Measurements from ENCODE around the gene NQO1.
"Not testable (repeated sequence)": the region's sequence is repeated elsewhere in the genome, so short reads cannot be mapped to it uniquely, and the experiment has no call there.

NQO1 gene

DNA sequence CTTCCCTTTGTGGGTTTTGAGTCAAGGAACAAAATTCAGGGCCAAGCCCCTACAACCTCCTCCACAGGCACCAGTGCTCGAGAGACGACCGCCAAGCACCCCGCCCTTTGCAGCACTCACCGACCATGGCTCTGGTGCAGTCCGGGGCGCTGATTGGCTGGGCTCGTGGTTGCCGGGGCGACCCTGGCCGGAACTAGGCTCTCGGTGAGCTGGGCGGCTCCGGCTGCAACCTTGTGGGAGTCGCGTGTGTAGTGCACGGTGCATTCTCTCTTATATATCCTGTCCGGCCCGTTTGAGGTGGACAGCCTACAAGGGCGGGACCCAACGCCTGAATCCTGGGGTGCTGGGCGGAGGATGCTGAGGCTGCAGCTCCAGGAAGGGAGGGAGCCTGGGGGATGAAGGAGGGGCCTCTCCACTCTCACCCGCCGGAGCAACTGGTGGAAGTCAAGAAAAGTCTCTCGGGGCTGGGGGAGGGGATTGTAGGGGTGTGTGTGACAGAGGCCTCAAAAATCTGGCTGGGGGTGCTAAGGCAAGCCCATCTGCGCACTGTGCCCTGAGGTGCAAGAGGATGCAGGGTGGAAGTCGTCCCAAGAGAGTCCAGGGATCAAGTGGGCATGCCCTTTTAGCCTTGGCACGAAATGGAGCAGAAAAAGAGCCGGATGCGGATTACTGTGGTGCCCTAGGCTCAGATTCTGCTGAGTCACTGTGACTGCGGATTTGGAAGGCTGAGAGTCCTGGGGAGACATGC lies at the start of gene NQO1:
TSS of gene NQO1 (minus strand) at position 248 of the 748 bp plus-strand sequence. CDS start at position 127, 121 bp downstream.
- Mint-ChIP-seq H3K27ac (ENCODE audit: low read depth) (peak within 1 kb of the TSS; percentile 92), H3K27me3 (no peaks in the 10 kb centered on the region)
- DNase-seq (ENCODE audit: low spot score in 2 of 2): peak; percentile 70

GRCh38 chr16:69775563-69775962 lies 49.2 kb upstream of the NQO1 start:
- no peak for ATAC-seq (replicated peaks; ENCODE audit: extremely low read depth, poor library complexity, severe bottlenecking)
- peaks cover 6% of the 10 kb centered on the region for H3K9me3 Mint-ChIP-seq
- no peak overlapping the region for H3K27ac Mint-ChIP-seq (ENCODE audit: low read depth)
- DNase-seq (ENCODE audit: low spot score in 2 of 2): no peak
- H3K4me1 Mint-ChIP-seq: peaks cover 46% of the 10 kb centered on the region
- peaks cover 5% of the 10 kb centered on the region for H3K36me3 Mint-ChIP-seq (ENCODE audit: insufficient read depth)
- no peaks in the 10 kb centered on the region for H3K27me3 Mint-ChIP-seq
- H3K4me3 Mint-ChIP-seq: no peak overlapping the region

More for the DNA sequence above, at the start of gene NQO1:
- ATAC-seq (replicated peaks; ENCODE audit: extremely low read depth, poor library complexity, severe bottlenecking): peak; percentile 98
- peaks cover 7% of the 10 kb centered on the region for H3K36me3 Mint-ChIP-seq (ENCODE audit: insufficient read depth)
- peak within 1 kb of the TSS; percentile 94 for H3K4me3 Mint-ChIP-seq
- no peaks in the 10 kb centered on the region for H3K9me3 Mint-ChIP-seq
- H3K4me1 Mint-ChIP-seq: peaks cover 20% of the 10 kb centered on the region

GRCh38 chr16:69773260-69773947 lies 47.0 kb upstream of the NQO1 start:
- Mint-ChIP-seq H3K4me3 (no peak overlapping the region), H3K27me3 (no peaks in the 10 kb centered on the region), H3K36me3 (ENCODE audit: insufficient read depth) (no peaks in the 10 kb centered on the region), H3K27ac (ENCODE audit: low read depth) (no peak overlapping the region), H3K4me1 (peaks cover 58% of the 10 kb centered on the region), H3K9me3 (peaks cover 6% of the 10 kb centered on the region)
- ATAC-seq (replicated peaks; ENCODE audit: extremely low read depth, poor library complexity, severe bottlenecking) (no peak), DNase-seq (ENCODE audit: low spot score in 2 of 2) (no peak)

- Mint-ChIP-seq H3K27me3 (no peaks in the 10 kb centered on the region), H3K4me3 (no peak overlapping the region), H3K27ac (ENCODE audit: low read depth) (no peak overlapping the region), H3K36me3 (ENCODE audit: insufficient read depth) (no peaks in the 10 kb centered on the region), H3K9me3 (peaks cover 6% of the 10 kb centered on the region), H3K4me1 (peaks cover 71% of the 10 kb centered on the region)
- ATAC-seq (replicated peaks; ENCODE audit: extremely low read depth, poor library complexity, severe bottlenecking) (no peak), DNase-seq (ENCODE audit: low spot score in 2 of 2) (no peak)
Measured at GRCh38 chr16:69771651-69771967, 45.2 kb upstream of the NQO1 start.

- H3K27me3 Mint-ChIP-seq: no peaks in the 10 kb centered on the region
- no peaks in the 10 kb centered on the region for H3K36me3 Mint-ChIP-seq (ENCODE audit: insufficient read depth)
- H3K27ac Mint-ChIP-seq (ENCODE audit: low read depth): no peak overlapping the region
- ATAC-seq (replicated peaks; ENCODE audit: extremely low read depth, poor library complexity, severe bottlenecking): no peak
- no peaks in the 10 kb centered on the region for H3K9me3 Mint-ChIP-seq
- H3K4me1 Mint-ChIP-seq: peaks cover 69% of the 10 kb centered on the region
- no peak for DNase-seq (ENCODE audit: low spot score in 2 of 2)
- H3K4me3 Mint-ChIP-seq: no peak overlapping the region
Measured at GRCh38 chr16:69769404-69769803, 43.0 kb upstream of the NQO1 start.

DNA sequence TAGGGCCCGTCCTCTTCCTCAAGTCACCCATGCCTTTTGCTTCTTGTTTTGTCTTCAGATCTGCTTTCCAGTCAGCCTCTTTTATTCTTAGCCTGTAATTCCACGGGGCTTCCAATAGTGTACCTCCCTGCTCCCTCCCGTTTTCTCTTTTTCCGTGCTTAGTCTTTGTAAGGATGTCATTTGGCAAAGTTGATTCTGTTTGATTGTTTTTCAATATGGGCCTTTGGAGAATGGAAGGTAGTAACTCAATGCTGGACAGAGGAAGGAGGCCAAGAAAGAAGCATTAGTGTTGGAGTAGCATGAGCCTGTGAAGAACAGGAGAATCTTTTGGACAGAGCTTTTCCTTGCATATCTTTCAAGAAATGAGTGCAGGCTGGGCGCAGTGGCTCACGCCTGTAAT lies 42.3 kb upstream of the NQO1 start:
- peaks cover 65% of the 10 kb centered on the region for H3K4me1 Mint-ChIP-seq
- H3K27me3 Mint-ChIP-seq: no peaks in the 10 kb centered on the region
- ATAC-seq (replicated peaks; ENCODE audit: extremely low read depth, poor library complexity, severe bottlenecking) (no peak), DNase-seq (ENCODE audit: low spot score in 2 of 2) (no peak)
- no peak overlapping the region for H3K27ac Mint-ChIP-seq (ENCODE audit: low read depth)
- no peaks in the 10 kb centered on the region for H3K9me3 Mint-ChIP-seq
- H3K36me3 Mint-ChIP-seq (ENCODE audit: insufficient read depth): no peaks in the 10 kb centered on the region
- no peak overlapping the region for H3K4me3 Mint-ChIP-seq

DNA sequence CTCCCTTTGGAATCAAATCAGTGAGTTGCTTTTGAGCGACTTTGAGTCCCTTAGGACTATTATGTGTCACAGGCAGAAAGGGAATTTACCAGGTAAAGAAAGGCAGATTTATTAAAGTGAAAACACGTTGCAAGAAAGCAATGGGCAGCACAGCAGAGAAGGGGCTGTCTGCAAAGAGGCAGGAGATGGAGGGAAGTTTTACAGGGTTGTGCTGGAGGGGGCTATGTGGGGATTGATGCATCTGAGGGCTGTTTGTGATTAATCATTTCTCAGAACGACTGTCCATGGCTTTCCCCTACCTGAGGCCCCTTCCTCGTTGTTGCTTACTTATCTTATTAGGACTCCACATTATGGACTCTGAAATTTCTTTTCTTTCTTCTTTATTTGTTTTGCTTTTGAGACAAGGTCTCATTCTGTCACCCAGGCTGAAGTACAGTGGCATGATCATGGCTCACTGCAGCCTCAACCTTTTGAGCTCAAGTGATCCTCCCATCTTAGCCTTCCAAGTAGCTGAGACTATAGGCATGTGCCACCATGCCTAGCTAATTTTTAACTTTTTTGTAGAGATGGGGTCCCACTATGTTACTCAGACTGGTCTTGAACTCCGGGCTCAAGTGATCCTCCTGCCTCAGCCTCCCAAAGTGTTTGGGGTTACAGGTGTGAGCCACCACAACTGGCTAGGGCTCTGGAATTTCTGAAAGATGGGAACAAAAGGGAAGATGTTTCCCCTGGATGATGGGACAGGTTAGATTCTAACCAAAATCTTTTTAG lies 41.3 kb upstream of the NQO1 start:
- DNase-seq (ENCODE audit: low spot score in 2 of 2) (no peak), ATAC-seq (replicated peaks; ENCODE audit: extremely low read depth, poor library complexity, severe bottlenecking) (no peak)
- H3K36me3 Mint-ChIP-seq (ENCODE audit: insufficient read depth): peaks cover 2% of the 10 kb centered on the region
- H3K4me3 Mint-ChIP-seq: no peak overlapping the region
- H3K27me3 Mint-ChIP-seq: no peaks in the 10 kb centered on the region
- H3K4me1 Mint-ChIP-seq: peaks cover 66% of the 10 kb centered on the region
- no peaks in the 10 kb centered on the region for H3K9me3 Mint-ChIP-seq
- H3K27ac Mint-ChIP-seq (ENCODE audit: low read depth): no peak overlapping the region

DNA sequence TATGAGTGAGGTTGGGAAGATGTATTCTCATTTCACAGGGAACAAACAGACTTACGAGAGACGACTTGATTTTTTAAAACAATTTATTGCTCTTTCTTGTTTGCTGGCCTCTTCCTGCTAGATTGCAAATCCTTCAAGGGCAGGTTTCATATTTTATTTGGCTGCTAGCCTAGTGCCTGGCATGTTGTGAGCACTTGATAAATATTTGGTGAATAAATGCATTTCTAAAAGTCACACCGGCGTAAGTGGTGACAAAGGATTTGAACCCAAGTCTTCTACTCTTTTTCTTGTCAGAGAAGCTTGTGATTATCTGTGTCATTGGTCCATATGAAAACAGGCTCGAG lies 37.2 kb upstream of the NQO1 start:
- H3K27ac Mint-ChIP-seq (ENCODE audit: low read depth): peak overlapping the region; percentile 97
- peaks cover 6% of the 10 kb centered on the region for H3K36me3 Mint-ChIP-seq (ENCODE audit: insufficient read depth)
- H3K4me3 Mint-ChIP-seq: peak overlapping the region; percentile 93
- no peak for DNase-seq (ENCODE audit: low spot score in 2 of 2)
- peaks cover 51% of the 10 kb centered on the region for H3K4me1 Mint-ChIP-seq
- no peaks in the 10 kb centered on the region for H3K9me3 Mint-ChIP-seq
- no peak for ATAC-seq (replicated peaks; ENCODE audit: extremely low read depth, poor library complexity, severe bottlenecking)
- no peaks in the 10 kb centered on the region for H3K27me3 Mint-ChIP-seq

DNA sequence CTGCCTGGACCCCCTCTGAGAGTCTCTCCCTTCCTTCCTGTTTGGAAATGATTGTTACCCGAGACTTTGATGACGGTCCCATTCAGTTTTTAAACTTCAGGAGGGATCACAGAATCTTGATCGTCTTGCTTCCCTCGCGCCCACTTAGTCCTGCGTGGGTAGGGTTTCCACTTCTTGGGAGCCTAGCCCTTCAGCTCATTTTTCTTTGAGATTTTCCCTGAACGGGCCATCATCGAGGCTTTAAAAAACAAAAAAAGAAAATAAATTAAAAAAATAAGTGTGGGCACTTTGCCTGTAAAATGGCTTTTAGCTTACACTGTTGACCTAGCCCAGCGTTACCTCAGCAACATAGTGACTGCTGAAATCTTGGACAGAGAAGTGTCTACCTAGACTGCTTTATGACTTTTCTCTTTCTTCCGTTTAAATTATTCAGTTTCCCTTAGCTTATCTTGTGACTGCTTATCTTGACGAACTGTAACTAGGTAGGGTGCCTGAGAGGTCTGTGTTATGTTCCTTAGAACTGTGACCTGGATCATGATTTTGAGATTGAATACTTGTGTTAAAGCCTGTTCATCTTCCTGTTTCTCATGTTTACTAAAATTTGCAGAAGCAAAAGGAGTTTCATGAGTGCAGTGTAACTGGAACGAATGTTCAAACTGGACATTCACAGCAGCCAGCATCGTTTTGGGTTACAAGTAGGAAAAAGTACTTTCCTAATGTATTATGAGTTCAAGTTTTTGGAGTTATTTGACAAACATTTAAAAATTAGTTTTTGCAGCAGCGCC lies 36.6 kb upstream of the NQO1 start:
- H3K36me3 Mint-ChIP-seq (ENCODE audit: insufficient read depth): peaks cover 6% of the 10 kb centered on the region
- ATAC-seq (replicated peaks; ENCODE audit: extremely low read depth, poor library complexity, severe bottlenecking): peak; percentile 65
- no peaks in the 10 kb centered on the region for H3K27me3 Mint-ChIP-seq
- peaks cover 49% of the 10 kb centered on the region for H3K4me1 Mint-ChIP-seq
- H3K4me3 Mint-ChIP-seq: peak overlapping the region; percentile 93
- DNase-seq (ENCODE audit: low spot score in 2 of 2): no peak
- H3K27ac Mint-ChIP-seq (ENCODE audit: low read depth): peak overlapping the region; percentile 97
- no peaks in the 10 kb centered on the region for H3K9me3 Mint-ChIP-seq

GRCh38 chr16:69761983-69762813 lies 35.8 kb upstream of the NQO1 start, which contains the start of gene WWP2:
TSS of gene WWP2 (plus strand) at chr16:69762332. CDS start at chr16:69787011, 24,679 bp downstream.
- ATAC-seq (replicated peaks; ENCODE audit: extremely low read depth, poor library complexity, severe bottlenecking) (peak; percentile 81), DNase-seq (ENCODE audit: low spot score in 2 of 2) (peak; percentile 55 to 60)
- H3K4me1 Mint-ChIP-seq: peaks cover 41% of the 10 kb centered on the region
- no peaks in the 10 kb centered on the region for H3K27me3 Mint-ChIP-seq
- peaks cover 10% of the 10 kb centered on the region for H3K36me3 Mint-ChIP-seq (ENCODE audit: insufficient read depth)
- H3K9me3 Mint-ChIP-seq: no peaks in the 10 kb centered on the region
- peak within 1 kb of the TSS; percentile 97 for H3K27ac Mint-ChIP-seq (ENCODE audit: low read depth)
- H3K4me3 Mint-ChIP-seq: peak within 1 kb of the TSS; percentile 93

DNA sequence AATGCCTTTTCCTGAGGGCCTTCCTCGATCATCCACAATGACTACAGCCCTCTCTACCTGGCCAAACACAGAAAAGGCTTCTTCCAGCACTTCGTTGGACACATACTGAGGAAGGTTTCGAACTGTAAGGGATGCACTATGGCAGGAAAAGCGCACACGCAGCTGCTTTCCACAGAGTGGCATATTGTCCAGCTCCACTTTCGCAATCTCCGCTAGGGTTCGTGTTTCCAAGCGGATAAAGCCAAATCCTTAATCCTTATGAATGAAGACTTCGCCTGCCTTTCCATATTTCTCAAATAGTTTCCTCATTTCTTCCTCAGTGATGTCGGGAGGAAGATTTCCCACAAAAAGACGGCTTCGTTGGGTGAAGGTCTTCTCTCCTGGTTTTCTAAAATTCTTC lies 31.0 kb upstream of the NQO1 start:
- H3K36me3 Mint-ChIP-seq (ENCODE audit: insufficient read depth): peaks cover 15% of the 10 kb centered on the region
- peaks cover 28% of the 10 kb centered on the region for H3K4me1 Mint-ChIP-seq
- H3K27me3 Mint-ChIP-seq; DNase-seq (ENCODE audit: low spot score in 2 of 2); H3K9me3 Mint-ChIP-seq; H3K27ac Mint-ChIP-seq (ENCODE audit: low read depth); ATAC-seq (replicated peaks; ENCODE audit: extremely low read depth, poor library complexity, severe bottlenecking); H3K4me3 Mint-ChIP-seq: not testable (repeated sequence)

All from central memory CD8-positive, alpha-beta T cell (primary cell).